HFF-Myc (cell line): ENCODE measurements around the gene PLXNA1.

ENCODE experiments used
- DNase-seq: peaks from one replicate; pipeline ENCODE4 v3.0.0-alpha.2; 2011; ENCODE audit warnings: low read depth; ENCODE audit errors: extremely low read depth
- H3K4me3 ChIP-seq: replicated peaks from 2 replicates; pipeline ENCODE4 v1.5.1; 2011; ENCODE audit warnings: low read depth, mild to moderate bottlenecking, control low read depth, low read length
- CTCF ChIP-seq: IDR thresholded peaks from 2 replicates; pipeline ENCODE4 v1.5.1; 2012; ENCODE audit warnings: mild to moderate bottlenecking, low read depth, low read length, control low read depth; ENCODE audit errors: missing control alignments

The PLXNA1 gene

GRCh38 chr3:127016461-127016860 is 33.5 kb downstream of the PLXNA1 start:
- no peak for TF ChIP-seq CTCF
- no peak for DNase-seq
- H3K4me3 ChIP-seq: no peak overlapping the region

- no peak for DNase-seq
- TF ChIP-seq CTCF: no peak
Measured at GRCh38 chr3:127017229-127017628, 34.3 kb downstream of the PLXNA1 start.

GRCh38 chr3:127017781-127018180 is 34.9 kb downstream of the PLXNA1 start:
- no peak for DNase-seq
- TF ChIP-seq CTCF: no peak
- no peak overlapping the region for H3K4me3 ChIP-seq

More at GRCh38 chr3:127017229-127017628, 34.3 kb downstream of the PLXNA1 start:
- no peak overlapping the region for H3K4me3 ChIP-seq

GRCh38 chr3:127018306-127018828 is 35.5 kb downstream of the PLXNA1 start:
- DNase-seq: no peak
- no peak for TF ChIP-seq CTCF
- no peak overlapping the region for H3K4me3 ChIP-seq

- no peak for DNase-seq
- no peak for TF ChIP-seq CTCF
Measured at GRCh38 chr3:127019449-127019848, 36.5 kb downstream of the PLXNA1 start.

GRCh38 chr3:127020543-127020942 is 37.6 kb downstream of the PLXNA1 start:
- no peak for DNase-seq
- no peak for TF ChIP-seq CTCF
- no peak overlapping the region for H3K4me3 ChIP-seq

More at GRCh38 chr3:127019449-127019848, 36.5 kb downstream of the PLXNA1 start:
- no peak overlapping the region for H3K4me3 ChIP-seq

GRCh38 chr3:127022849-127023248 is 39.9 kb downstream of the PLXNA1 start:
- TF ChIP-seq CTCF: no peak
- H3K4me3 ChIP-seq: no peak overlapping the region
- no peak for DNase-seq
